H1 (cell line): Measurements from ENCODE around the gene EEF1AKMT3. TPM values are rescaled to one million over a fixed set of nuclear protein-coding genes. Genes with fewer than 3 reads are reported as not detected.
A peak's percentile ranks its signal among the peaks of the same experiment; 100 is the strongest.

Experiments used
- CEBPB ChIP-seq: IDR thresholded peaks from 2 replicates; pipeline ENCODE4 v1.6.1; 2012; ENCODE audit warnings: low read depth, low read length
- EZH2 ChIP-seq: fragments of 200-600 bp; sonication (generic); IDR thresholded peaks from 2 replicates; pipeline ENCODE4 v1.7.1; 2012; ENCODE audit warnings: low read depth, mild to moderate bottlenecking, moderate library complexity, low read length, inconsistent platforms; ENCODE audit not compliant: severe bottlenecking
- POLR2A ChIP-seq, 2 experiments: IDR thresholded peaks; 1 replicate in 1 of 2; 2 replicates in 1 of 2; pipeline ENCODE4 v1.6.1; 2011; ENCODE audit warnings: low read depth in 2 of 2, low read length in 2 of 2, mild to moderate bottlenecking in 2 of 2; ENCODE audit errors: control extremely low read depth in 1 of 2
- polyA plus RNA-seq, 7 experiments: library from polyadenylated mRNA; depleted of rRNA in 3 of 7; stranded (reverse) in 5 of 7; unstranded in 2 of 7; fragments of >200 nt in 5 of 7; fragments of 200-250 nt in 2 of 7; gene quantifications; 1 replicate in 5 of 7; 2 replicates in 1 of 7; 4 replicates in 1 of 7; pipeline versions ENCODE4 v1.2.1 to v1.2.3, GENCODE V29; 2011 to 2013; ENCODE audit warnings: missing spikeins in 2 of 7, mixed read lengths in 2 of 7
- total RNA-seq: library from RNA; stranded (reverse); fragmentation: NEBNext Ultra II Directional; extraction: Animal tissue kit (Norgen Biotek cat#: 25700); gene quantifications from 2 replicates; pipeline ENCODE4 v1.2.1, GENCODE V29; 2021

Gene EEF1AKMT3
- total and polyA plus RNA-seq, 2 of the 8 experiments (the other 6 are each of a cell fraction or from before 2014, with no cell fraction given), result 3.1 to 4.4 TPM

- TF ChIP-seq EZH2, result peak; percentile 62
- TF ChIP-seq POLR2A (IDR thresholded peaks at IDR 0.05; ENCODE audit: control extremely low read depth in 1 of 2, low read depth in 2 of 2, low read length in 2 of 2), result peak in 1 of 2 experiments; percentile 45; a peak in 1 of 3 replicates
- TF ChIP-seq CEBPB, result peak; percentile 77
Observed at GRCh38 chr12:57766464-57767304, 5.7 kb upstream of the EEF1AKMT3 start, which contains the start of gene CYP27B1 (continued).
